Ammon's horn (tissue), 1 donor: Measurements from ENCODE around the gene MEMO1.
"Not testable (repeated sequence)": the region's sequence is repeated elsewhere in the genome, so short reads cannot be mapped to it uniquely, and the experiment has no call there.

ENCODE experiments used
- DNase-seq: peaks from one replicate; pipeline ENCODE4 v3.0.0-alpha.2; 2016; ENCODE audit warnings: low spot score

The MEMO1 gene

GRCh38 chr2:31907491-31907890, 103.3 kb downstream of the MEMO1 start:
- DNase-seq = not testable (repeated sequence)

GRCh38 chr2:31903109-31903780, 107.6 kb downstream of the MEMO1 start:
- no peak for DNase-seq

DNA sequence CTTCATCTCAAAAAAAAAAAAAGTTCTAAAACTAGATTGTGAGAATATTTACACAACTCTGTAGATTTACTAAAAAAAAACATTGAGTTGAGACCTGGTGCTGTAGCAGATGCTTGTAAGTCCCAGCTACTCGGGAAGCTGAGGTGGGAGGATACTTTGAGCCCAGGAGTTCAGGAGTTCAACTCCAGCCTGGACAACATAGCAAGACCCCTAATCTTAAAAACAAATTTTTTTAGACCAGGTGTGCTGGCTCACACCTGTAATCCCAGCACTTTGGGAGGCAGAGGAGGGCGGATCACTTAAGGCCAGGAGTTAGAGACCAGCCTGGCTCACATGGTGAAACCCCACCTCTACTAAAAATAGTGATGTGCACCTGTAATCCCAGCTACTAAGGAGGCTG, 108.9 kb downstream of the MEMO1 start:
- no peak for DNase-seq

DNA sequence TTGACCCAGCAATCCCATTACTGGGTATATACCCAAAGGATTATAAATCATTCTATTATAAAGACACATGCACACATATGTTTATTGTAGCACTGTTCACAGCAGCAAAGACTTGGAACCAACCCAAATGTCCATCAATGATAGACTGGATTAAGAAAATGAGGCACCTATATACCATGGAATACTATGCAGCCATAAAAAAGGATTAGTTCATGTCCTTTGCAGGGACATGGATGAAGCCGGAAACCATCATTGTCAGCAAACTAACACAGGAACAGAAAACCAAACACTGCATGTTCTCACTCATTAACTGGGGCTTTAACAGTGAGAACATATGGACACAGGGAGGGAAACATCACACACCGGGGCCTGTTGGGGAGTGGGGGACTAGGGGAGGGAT, 110.7 kb downstream of the MEMO1 start:
- not testable (repeated sequence) for DNase-seq

- not testable (repeated sequence) for DNase-seq
Observed at GRCh38 chr2:31898346-31898745, 112.5 kb downstream of the MEMO1 start.

GRCh38 chr2:31897340-31897739, 113.5 kb downstream of the MEMO1 start:
- DNase-seq = not testable (repeated sequence)

- DNase-seq = no peak
Observed at GRCh38 chr2:31896293-31896692, 114.5 kb downstream of the MEMO1 start.

DNA sequence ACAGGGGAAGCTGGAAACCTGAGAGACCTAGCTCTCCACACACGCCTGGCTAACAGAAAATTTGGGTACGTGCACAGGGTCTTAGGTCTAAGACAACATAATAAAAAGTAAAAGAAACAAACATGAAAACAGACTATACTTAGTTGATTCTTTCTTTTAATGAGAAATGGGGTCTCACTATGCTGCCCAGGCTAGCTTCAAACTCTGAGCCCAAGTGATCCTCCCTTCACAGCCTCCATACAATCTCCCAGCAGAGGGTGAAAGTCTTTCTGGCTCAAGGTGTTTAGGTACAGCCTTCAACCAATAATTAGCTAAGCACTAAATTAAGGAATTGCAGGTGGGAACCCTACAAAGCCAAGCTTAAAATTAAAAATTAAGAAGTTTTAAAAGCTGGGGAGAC, 116.2 kb downstream of the MEMO1 start:
- no peak for DNase-seq

GRCh38 chr2:31893094-31893493, 117.7 kb downstream of the MEMO1 start:
- DNase-seq = no peak

DNA sequence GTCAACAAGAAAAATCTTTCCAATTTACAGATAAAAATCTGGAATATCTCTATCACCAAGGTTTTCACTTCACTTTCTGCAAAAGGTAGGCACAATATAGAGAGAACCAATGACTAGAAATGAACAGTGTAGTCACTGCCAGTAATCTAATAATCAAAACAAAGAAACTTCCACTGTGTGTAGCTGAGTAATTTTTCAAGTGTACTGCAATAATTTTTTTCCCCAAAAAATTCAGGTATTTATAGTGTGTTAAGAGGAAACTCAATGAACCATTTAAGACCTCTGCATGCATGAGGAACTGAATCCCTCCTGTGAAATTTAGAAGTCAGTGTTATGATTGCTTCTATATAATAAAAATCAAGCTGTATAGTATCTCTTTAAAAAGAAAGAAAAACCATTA, 121.8 kb downstream of the MEMO1 start:
- no peak for DNase-seq

DNA sequence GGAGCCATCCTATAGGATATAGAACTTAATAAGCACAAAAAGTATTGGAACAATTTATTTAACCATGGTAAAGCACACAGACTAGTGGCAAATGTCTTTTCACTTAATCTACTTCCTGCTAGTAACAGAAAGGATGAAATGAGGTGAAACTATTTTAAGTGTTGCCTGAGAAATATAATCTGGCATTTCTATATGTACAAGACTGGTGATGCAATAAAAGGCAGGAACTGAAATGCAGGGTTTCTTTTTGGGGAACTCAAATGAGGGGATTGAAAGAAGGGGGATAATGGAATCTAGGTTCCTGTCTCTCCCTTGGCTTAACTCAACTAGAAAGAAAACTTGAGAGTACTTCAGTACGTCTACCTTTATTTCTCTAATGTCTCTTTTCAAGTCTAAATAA, 122.3 kb downstream of the MEMO1 start:
- no peak for DNase-seq

DNA sequence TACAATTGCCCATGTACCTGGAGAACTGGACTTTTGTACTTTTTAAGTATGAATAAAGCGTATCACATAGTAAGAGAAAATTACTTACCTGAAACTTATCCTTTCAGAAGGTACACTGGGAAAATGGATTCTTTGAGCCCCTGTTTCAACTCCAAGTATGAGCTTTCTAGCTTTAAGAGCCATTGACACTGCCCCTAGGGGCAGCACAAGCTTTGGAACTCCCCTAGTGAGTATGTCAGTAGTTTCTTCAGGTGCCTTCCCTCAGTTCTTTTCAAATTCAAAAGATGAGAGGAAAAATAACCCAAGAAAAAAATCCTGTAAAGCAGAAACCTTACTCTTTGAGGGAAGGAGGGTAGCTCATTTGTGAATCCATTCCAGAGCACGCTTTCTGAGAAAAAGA, 124.1 kb downstream of the MEMO1 start:
- DNase-seq = no peak

- no peak for DNase-seq
Observed at GRCh38 chr2:31877008-31877407, 133.8 kb downstream of the MEMO1 start.

- DNase-seq = no peak
Observed at GRCh38 chr2:31874071-31874470, 136.7 kb downstream of the MEMO1 start.

- DNase-seq = no peak
Observed at GRCh38 chr2:31865215-31865614, 145.6 kb downstream of the MEMO1 start.

- DNase-seq = no peak
Observed at GRCh38 chr2:31863867-31864266, 146.9 kb downstream of the MEMO1 start.

DNA sequence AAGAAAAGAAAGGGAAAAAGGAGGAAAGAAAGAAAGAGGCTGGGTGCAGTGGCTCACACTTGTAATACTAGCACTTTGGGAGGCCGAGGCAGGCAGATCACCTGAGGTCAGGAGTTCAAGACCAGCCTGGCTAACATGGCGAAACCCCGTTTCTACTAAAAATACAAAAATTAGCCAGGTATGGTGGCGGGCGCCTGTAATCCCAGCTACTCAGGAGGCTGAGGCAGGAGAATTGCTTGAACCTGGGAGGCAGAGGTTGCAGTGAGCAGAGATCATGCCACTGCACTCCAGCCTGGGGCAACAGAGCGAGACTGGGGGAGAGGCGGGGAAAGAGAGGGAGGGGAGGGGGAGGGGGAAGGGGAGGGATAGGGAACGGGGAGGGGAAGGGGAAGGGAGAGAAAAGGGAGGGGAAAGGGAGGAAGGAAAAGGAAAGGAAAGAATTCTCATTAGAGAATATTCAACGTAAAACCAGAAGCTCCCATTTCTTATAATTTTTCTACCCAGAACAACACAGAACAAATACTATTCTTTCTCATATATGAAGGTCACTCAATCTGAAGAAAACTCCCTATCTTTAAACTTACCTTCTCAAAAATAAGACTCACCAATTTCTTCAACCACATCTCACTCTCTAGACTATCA, 147.7 kb downstream of the MEMO1 start:
- not testable (repeated sequence) for DNase-seq

DNA sequence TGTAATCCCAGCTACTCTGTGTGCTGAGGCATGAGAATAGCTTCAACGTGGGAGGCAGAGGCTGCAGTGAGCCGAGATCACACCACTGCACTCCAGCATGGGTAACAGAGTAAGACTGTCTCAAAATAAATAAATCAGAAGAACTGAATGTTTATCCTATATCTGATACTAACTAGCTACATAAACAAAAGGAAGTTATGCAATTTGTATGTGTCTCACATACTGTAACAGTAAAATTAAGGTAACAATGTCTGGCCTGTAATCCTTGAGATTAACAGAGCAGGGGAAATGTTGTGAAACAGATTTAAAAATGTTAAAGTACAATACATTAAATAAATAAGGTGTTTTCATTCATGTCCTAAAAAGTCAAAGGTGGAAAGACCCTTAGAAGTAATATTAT, 150.8 kb downstream of the MEMO1 start:
- no peak for DNase-seq

- DNase-seq = no peak
Observed at GRCh38 chr2:31853521-31853920, 157.3 kb downstream of the MEMO1 start.

DNA sequence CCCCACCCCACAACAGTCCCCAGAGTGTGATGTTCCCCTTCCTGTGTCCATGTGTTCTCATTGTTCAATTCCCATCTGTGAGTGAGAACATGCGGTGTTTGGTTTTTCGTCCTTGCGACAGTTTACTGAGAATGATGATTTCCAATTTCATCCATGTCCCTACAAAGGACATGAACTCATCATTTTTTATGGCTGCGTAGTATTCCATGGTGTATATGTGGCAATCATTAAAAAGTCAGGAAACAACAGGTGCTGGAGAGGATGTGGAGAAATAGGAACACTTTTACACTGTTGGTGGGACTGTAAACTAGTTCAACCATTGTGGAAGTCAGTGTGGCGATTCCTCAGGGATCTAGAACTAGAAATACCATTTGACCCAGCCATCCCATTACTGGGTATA, 168.7 kb downstream of the MEMO1 start:
- not testable (repeated sequence) for DNase-seq

GRCh38 chr2:31835450-31835849, 175.4 kb downstream of the MEMO1 start:
- no peak for DNase-seq

GRCh38 chr2:31832363-31832762, 178.4 kb downstream of the MEMO1 start:
- DNase-seq = no peak

GRCh38 chr2:31831585-31831984, 179.2 kb downstream of the MEMO1 start:
- no peak for DNase-seq

DNA sequence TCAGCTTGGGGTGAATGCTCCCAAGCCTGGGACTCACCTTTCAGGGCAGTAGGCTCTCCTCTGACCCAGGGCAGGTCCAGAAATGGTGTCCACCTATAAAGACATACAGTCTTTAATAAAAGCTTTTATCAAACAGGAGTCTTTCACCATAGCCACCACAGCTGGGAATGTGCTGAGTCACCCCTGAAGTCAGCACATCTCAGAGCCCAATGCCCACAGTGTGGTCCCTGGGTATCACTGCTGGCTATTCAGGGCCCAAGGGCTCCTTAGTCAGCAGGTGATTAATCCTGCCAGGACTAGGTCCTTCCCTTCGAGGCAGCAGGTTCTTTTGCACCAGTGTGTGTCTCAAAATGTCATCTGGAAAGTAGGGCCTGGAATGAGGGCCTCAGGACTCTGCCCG, 181.9 kb downstream of the MEMO1 start:
- no peak for DNase-seq
